DLD1 (cell line): ENCODE results near the gene RRBP1.

ENCODE experiments used
- in situ Hi-C: cut with HindIII; loops from 2 replicates; pipeline ENCODE4 v1.10.0; 2017; ENCODE audit warnings: low sequenced_read_pairs

The RRBP1 gene

DNA sequence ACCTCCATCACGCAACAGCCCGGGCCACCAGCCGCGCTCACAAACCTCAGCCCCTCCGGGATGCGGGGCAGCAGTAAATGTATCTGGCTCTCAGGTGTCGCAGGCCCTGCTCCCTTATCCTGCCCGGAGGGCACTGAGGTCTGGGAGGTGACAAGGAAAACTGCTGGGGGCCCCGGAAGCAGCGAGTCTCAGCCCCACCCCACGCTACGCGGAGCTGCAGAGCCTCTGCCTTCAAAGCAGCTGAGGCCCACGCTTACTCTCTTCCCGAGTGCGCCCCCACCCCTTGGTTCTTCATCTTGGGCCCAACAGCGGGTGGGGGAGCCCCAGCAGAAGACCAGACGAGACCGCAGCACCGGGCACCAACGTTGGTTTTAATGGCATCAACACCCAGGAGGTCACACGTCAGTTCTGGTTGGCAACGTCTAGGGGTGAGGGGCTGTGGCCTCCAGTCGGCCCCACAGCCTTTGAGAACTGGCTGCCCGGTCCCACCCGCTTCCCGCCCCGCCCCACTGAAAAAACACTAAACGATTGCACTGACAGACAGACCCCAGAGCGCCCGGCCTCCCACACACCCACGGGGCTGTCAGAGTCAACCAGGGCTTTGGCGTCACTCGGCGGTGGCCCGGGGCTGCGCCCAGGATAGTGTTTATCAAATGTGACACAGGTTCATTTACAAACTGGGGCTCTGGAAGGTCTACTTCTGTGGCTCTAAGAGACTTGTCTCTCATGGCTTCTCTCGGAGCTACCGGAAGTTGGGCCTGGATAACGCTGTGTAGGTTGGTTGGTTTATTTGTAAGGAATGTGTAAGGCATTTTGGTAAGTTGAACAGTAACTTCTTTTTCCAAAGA, 68.5 kb downstream of the RRBP1 start:
- in situ Hi-C loops: no loop called here

DNA sequence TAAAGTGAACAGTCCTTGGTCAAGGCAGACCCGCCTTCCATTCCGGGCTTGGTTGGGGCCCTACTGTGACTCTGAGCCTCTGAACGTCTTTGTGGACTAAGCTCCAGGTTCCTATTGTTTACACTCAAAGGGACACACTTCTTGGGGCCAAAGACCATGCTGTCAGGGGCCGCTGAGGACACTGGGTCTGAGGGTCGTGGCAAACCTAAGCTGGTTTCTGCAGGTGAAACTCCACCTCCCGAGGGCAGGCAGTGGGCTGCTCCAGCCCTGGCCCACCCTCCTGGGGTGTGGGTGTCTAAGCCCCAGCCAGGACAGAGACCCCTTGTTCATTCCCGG, 69.1 kb downstream of the RRBP1 start:
- in situ Hi-C loops: no loop called here

DNA sequence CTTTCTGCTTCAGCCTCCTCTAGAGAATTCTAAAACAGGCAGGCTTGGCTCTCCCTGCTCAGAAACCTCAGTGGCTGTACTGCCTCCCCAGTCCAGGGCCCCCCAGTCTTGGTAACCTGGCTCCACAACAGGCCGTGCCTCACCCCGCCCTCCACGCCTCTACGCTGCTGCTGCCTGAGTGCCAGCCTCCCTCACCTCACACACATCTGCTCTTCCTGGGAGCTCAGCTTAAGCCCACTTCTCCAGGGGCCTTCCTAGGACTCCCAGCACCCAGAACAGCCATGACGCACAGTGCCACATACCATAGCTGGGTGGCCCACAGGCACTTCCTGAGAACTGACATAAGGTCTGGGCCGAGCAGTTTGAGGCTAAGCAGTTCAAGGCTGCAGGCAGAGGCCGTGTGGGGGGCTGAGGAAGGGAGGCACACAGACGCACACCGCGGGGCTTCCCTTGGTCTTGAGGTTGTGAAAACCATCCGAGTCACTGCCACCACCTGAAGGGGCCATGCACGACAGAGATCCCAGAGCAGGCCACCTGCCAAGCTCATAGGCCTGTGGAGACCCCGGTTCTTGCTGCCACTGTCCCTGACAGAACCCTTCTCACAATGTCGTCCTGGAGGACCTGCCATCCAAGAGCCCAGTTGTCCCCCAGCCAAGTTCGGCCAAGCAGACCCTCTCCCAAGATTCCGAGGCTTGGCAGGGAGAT, 69.6 kb downstream of the RRBP1 start:
- in situ Hi-C loops: no loop called here

DNA sequence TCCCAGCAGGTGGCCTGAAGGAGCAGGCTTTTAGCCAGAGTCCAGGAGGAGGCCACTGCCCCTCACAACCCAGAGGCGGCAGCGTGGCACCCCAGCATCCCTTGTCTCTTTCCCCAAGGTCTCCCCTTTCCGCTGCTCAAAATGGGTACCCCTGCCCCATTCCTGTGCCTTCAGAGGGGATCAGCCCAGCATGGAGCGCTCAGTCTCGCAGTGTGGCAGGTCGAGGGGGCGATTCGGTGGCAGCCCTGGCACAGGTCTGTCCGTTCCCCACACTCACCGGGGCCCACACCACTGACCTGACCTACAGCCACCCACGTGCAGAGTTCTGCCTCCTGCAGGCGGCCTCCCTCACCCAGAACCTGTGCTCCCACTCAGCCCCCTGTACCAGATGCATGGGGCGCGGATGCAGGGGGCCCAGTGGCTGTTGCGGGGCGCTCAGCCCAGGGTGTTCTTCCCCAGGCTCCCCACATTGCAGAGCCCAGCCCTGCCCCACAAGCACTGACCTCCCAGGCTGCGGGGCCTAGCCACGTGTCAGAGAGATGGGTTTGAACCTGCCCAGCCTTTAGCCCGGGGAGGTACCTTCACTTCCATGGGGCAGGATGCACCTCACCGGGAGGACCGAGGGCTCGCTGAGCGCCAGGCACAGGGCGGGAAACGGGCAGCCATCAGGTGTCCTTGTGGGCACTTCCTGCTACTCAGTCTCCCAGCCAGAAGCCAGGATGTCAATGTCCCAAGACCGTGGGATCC, 70.3 kb downstream of the RRBP1 start:
- in situ Hi-C loops: no loop called here

- in situ Hi-C loops: no loop called here
These were observed 70.8 kb downstream of the RRBP1 start for GRCh38 chr20:17611290-17611539.

GRCh38 chr20:17610566-17611289, 71.3 kb downstream of the RRBP1 start:
- in situ Hi-C loops: no loop called here

DNA sequence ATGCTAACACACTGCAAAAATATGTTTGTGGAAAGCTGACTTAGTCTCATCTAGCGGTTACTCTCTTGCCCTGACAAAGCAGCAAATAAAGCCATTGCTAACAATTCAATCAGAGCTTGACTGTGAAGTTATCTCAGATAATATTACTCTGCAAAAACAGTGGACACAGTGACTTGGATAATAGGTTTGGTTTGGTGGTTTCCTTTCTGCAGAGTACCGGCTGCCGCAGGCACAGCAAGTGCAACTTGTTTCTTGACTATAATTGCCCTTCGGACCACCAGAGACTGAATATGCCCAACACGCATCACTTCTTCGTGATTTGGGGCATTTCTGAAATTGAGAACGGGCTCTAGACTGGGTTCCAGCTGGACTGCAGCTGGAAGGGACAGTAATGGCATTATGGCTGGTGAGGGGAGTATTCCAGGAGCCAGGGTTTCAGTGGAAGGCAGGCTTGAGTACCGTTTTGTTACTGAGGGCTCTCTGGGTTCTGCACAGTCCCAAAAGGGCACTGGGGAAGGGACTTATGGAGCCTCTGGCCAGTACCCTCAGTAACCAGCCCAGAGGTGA, 72.1 kb downstream of the RRBP1 start:
- in situ Hi-C loops: no loop called here

- in situ Hi-C loops: no loop called here
These were observed 73.1 kb downstream of the RRBP1 start for GRCh38 chr20:17608701-17609497.

GRCh38 chr20:17606001-17606400, 76.0 kb downstream of the RRBP1 start:
- in situ Hi-C loops: no loop called here

GRCh38 chr20:17605131-17605660, 76.8 kb downstream of the RRBP1 start:
- in situ Hi-C loops: no loop called here

GRCh38 chr20:17602493-17602892, 79.5 kb downstream of the RRBP1 start:
- in situ Hi-C loops: no loop called here

DNA sequence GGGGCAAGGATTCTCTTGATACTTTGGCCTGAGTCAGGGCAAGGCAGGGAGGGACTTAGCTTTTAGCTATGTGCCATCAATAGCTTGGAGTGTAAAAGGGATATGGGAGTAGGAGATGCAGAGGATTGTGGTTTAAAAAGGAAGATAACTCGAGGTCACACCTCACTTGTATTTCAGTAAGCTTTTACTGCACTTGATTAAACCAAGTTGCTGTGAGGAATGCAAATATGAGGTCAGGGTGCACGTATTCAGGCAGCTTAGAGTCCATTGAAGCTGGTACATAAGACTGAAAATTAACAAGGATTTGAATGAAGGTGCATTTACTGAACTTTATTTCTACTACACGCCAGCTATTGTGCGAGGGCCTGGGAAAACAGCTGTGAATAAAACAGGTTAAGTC, 80.1 kb downstream of the RRBP1 start:
- in situ Hi-C loops: no loop called here

- in situ Hi-C loops: no loop called here
These were observed 84.0 kb downstream of the RRBP1 start for GRCh38 chr20:17598013-17598550.

- in situ Hi-C loops: no loop called here
These were observed 86.2 kb downstream of the RRBP1 start for GRCh38 chr20:17595856-17596255.

DNA sequence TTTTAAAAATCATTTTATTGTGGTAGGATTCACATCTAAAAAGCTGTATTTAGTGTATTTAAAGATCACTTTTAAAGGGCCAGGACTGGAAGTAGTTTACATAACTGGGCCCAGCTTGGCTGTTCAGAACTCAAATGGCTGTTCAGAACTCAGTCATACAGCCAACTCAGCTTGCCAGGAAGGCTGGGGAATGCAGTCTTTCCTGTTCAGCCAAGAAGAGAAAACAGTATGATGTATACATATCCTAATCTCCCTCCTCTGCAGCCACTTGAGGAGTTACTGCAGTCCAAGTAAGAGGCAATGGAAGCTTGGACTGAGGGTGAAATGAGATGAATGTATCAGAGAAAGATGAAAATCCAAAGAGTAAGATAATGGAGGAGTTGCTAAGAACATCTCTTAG, 87.6 kb downstream of the RRBP1 start:
- in situ Hi-C loops: loop anchor here (5.0 kb wide), 1 partner anchor 52 kb away; no protein-coding TSS in a partner anchor

GRCh38 chr20:17593902-17594301, 88.1 kb downstream of the RRBP1 start:
- in situ Hi-C loops: loop anchor here (5.0 kb wide), 1 partner anchor 52 kb away; no protein-coding TSS in a partner anchor

DNA sequence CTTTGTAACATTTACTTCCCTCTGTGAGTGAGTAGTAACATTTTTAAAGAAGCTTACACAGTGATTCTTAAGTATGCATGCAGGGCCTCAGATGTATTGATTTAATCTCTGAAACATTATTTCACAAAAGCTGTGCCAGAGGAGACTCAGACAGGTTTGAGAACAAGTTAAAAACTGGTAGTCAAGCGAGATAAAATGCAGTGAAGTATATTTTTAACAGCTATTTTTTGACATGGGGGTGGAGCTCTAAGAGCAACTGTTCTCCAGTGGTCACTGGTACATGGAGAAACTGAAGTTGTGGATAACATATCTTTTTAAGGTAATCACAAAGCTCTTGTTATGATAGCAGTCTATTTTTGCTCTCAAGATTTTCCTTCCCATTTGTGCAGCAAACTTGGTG, 91.8 kb downstream of the RRBP1 start:
- in situ Hi-C loops: loop anchor here (5.0 kb wide), 1 partner anchor 48 kb away; no protein-coding TSS in a partner anchor

- in situ Hi-C loops: no loop called here
These were observed 92.7 kb downstream of the RRBP1 start for GRCh38 chr20:17589161-17589834.

DNA sequence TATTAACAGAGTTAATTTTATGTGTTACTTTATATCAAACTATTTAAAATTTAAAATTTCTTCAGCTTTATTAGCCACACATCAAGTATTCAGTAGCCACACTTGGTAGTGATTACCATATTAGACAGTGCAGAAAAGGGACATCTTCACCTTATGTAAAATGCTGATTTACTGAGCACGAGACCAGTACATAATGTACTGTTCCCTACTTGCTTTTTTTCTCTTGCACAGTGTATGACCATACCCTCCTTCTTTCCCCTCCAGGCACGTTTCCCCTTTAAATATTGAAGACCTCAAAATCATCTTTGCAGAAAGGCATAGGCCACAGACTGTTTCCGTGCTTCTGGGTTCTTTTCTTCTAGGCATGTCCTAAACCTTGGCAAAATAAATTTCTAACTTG, 94.2 kb downstream of the RRBP1 start:
- in situ Hi-C loops: no loop called here
